IPS DF 6.9 (cell line): Measurements from ENCODE around the gene FN1.

ENCODE experiments used
- DNase-seq: peaks from one replicate; pipeline ENCODE4 v3.0.0-alpha.2; 2013; ENCODE audit warnings: low read depth, low spot score
- H3K27ac ChIP-seq: one replicate; pipeline ENCODE4 v1.5.1; 2013; ENCODE audit warnings: low read length, control low read depth
- H3K27me3 ChIP-seq: 2 replicates; pipeline ENCODE4 v1.6.1; 2013; ENCODE audit warnings: mild to moderate bottlenecking, low read length; ENCODE audit not compliant: control insufficient read depth, insufficient read depth
- H3K36me3 ChIP-seq: 2 replicates; pipeline ENCODE4 v1.6.1; 2013; ENCODE audit warnings: low read length; ENCODE audit not compliant: control insufficient read depth, insufficient read depth
- H3K4me1 ChIP-seq: 2 replicates; pipeline ENCODE4 v1.6.1; 2013; ENCODE audit warnings: low read length; ENCODE audit not compliant: control insufficient read depth, insufficient read depth
- H3K4me3 ChIP-seq: 2 replicates; pipeline ENCODE4 v1.5.1; 2013; ENCODE audit warnings: mild to moderate bottlenecking, low read length
- H3K9me3 ChIP-seq: 2 replicates; pipeline ENCODE4 v1.6.1; 2013; ENCODE audit warnings: low read length, inconsistent platforms; ENCODE audit not compliant: control insufficient read depth, insufficient read depth
- WGBS: extraction: QIAGEN DNeasy Blood & Tissue Kit; methylation state at CpG from one replicate; pipeline ENCODE4 v1.1.7; 2013; ENCODE audit warnings: mixed read lengths, missing lambda C conversion rate; ENCODE audit not compliant: insufficient read length, insufficient coverage; 5-methylcytosine and 5-hydroxymethylcytosine counted together

FN1 gene

DNA sequence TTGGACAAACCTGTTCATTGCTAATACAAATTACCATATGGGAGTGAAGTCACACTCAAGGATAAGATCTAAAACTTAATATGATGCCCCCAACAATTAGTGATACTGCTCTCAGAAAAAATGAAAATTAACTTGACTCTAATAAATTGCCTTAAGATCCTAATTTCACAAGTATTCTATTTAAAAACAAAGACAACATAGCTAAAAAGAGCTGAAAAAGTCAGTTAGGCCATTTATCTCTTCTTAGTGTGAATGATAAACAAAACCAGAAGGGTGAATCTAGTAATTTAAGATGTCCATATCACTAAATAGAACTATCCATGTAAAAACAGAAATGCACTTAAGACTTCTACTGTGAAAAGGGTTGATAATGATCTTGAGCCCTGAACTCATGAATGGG, 53.4 kb downstream of the FN1 start:
- Histone ChIP-seq H3K36me3 (no peaks in the 10 kb centered on the region; the same call in 1 of the 2 replicates), H3K27me3 (no peaks in the 10 kb centered on the region), H3K27ac (no peak overlapping the region), H3K4me1 (no peaks in the 10 kb centered on the region; the same call in 1 of the 2 replicates), H3K9me3 (no peaks in the 10 kb centered on the region), H3K4me3 (no peak overlapping the region)
- DNase-seq = no peak

- DNase-seq = no peak
- Histone ChIP-seq H3K36me3 (no peaks in the 10 kb centered on the region; the same call in 1 of the 2 replicates), H3K4me1 (no peaks in the 10 kb centered on the region; the same call in 1 of the 2 replicates), H3K27ac (no peak overlapping the region), H3K9me3 (no peaks in the 10 kb centered on the region), H3K4me3 (no peak overlapping the region), H3K27me3 (no peaks in the 10 kb centered on the region)
- no CpG with 5 or more reads among the region's 7 CpGs for WGBS
Measured at GRCh38 chr2:215382011-215382410, 53.9 kb downstream of the FN1 start.

GRCh38 chr2:215380699-215381098, 55.2 kb downstream of the FN1 start:
- peaks cover 3% of the 10 kb centered on the region; the same call in 1 of the 2 replicates for H3K36me3 ChIP-seq
- no peak for DNase-seq
- no peak overlapping the region for H3K4me3 ChIP-seq
- H3K4me1 ChIP-seq = no peaks in the 10 kb centered on the region
- no peak overlapping the region for H3K27ac ChIP-seq
- H3K27me3 ChIP-seq = no peaks in the 10 kb centered on the region
- no CpG with 5 or more reads among the region's 7 CpGs for whole genome bisulfite sequencing
- no peaks in the 10 kb centered on the region for H3K9me3 ChIP-seq

DNA sequence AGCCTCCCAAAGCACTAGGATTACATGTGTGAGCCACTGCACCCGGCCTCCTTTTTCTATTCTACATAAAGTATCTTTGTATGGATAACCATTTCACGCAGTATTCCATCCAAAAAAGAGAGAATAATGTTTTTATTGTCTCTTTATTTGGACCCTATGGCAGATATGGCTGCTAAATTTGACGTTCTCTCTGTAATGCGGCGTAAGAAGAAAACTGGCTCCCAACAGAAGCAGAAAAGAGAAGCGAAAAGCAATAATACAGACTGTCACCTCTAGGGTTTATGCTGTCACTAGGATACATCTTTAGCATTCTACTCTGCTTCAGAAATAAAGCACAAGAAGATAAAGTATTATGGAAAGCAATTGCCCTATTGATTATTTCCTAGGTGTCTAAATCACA, 55.9 kb downstream of the FN1 start:
- H3K9me3 ChIP-seq = no peaks in the 10 kb centered on the region
- peaks cover 3% of the 10 kb centered on the region; the same call in 1 of the 2 replicates for H3K36me3 ChIP-seq
- H3K4me3 ChIP-seq = no peak overlapping the region
- H3K4me1 ChIP-seq = no peaks in the 10 kb centered on the region
- WGBS = no CpG with 5 or more reads among the region's 6 CpGs
- H3K27me3 ChIP-seq = no peaks in the 10 kb centered on the region
- no peak overlapping the region for H3K27ac ChIP-seq
- DNase-seq = no peak

DNA sequence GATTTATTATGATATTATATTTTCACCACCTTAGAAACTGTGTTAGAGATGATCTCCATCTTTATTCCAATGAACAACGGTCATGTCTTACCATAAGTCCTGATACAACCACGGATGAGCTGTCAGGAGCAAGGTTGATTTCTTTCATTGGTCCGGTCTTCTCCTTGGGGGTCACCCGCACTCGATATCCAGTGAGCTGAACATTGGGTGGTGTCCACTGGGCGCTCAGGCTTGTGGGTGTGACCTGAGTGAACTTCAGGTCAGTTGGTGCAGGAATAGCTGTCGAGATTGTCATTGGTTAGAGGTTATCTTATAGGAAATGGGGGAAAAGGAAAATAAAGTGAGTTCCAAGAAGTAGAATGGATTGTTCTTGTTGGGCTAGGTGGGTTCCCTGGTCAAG, 56.8 kb downstream of the FN1 start:
- H3K4me3 ChIP-seq = no peak overlapping the region
- WGBS = no CpG with 5 or more reads among the region's 7 CpGs
- H3K4me1 ChIP-seq = no peaks in the 10 kb centered on the region
- DNase-seq = no peak
- H3K36me3 ChIP-seq = peaks cover 7% of the 10 kb centered on the region; the same call in 1 of the 2 replicates
- no peaks in the 10 kb centered on the region for H3K27me3 ChIP-seq
- no peaks in the 10 kb centered on the region for H3K9me3 ChIP-seq
- no peak overlapping the region for H3K27ac ChIP-seq

GRCh38 chr2:215378045-215378444, 57.8 kb downstream of the FN1 start:
- WGBS = no CpG with 5 or more reads among the region's 3 CpGs
- Histone ChIP-seq H3K9me3 (no peaks in the 10 kb centered on the region), H3K36me3 (peaks cover 7% of the 10 kb centered on the region; the same call in 1 of the 2 replicates), H3K4me3 (no peak overlapping the region), H3K4me1 (no peaks in the 10 kb centered on the region), H3K27me3 (no peaks in the 10 kb centered on the region), H3K27ac (no peak overlapping the region)
- DNase-seq = no peak

- no peak for DNase-seq
- Histone ChIP-seq H3K4me3 (no peak overlapping the region), H3K4me1 (no peaks in the 10 kb centered on the region), H3K36me3 (peaks cover 7% of the 10 kb centered on the region; the same call in 1 of the 2 replicates), H3K27me3 (no peaks in the 10 kb centered on the region), H3K9me3 (no peaks in the 10 kb centered on the region), H3K27ac (no peak overlapping the region)
- WGBS = no CpG with 5 or more reads among the region's 2 CpGs
Measured at GRCh38 chr2:215377283-215377682, 58.6 kb downstream of the FN1 start.

GRCh38 chr2:215376103-215376780, 59.6 kb downstream of the FN1 start:
- DNase-seq = no peak
- WGBS = no CpG with 5 or more reads among the region's 9 CpGs
- Histone ChIP-seq H3K27ac (no peak overlapping the region), H3K9me3 (no peaks in the 10 kb centered on the region), H3K27me3 (no peaks in the 10 kb centered on the region), H3K4me3 (no peak overlapping the region), H3K36me3 (peaks cover 10% of the 10 kb centered on the region; the same call in 1 of the 2 replicates), H3K4me1 (no peaks in the 10 kb centered on the region)

GRCh38 chr2:215375467-215375830, 60.4 kb downstream of the FN1 start:
- no peaks in the 10 kb centered on the region for H3K9me3 ChIP-seq
- DNase-seq = no peak
- peaks cover 10% of the 10 kb centered on the region; the same call in 1 of the 2 replicates for H3K36me3 ChIP-seq
- H3K27me3 ChIP-seq = no peaks in the 10 kb centered on the region
- WGBS = no CpG with 5 or more reads among the region's 6 CpGs
- no peak overlapping the region for H3K27ac ChIP-seq
- H3K4me3 ChIP-seq = no peak overlapping the region
- H3K4me1 ChIP-seq = no peaks in the 10 kb centered on the region

DNA sequence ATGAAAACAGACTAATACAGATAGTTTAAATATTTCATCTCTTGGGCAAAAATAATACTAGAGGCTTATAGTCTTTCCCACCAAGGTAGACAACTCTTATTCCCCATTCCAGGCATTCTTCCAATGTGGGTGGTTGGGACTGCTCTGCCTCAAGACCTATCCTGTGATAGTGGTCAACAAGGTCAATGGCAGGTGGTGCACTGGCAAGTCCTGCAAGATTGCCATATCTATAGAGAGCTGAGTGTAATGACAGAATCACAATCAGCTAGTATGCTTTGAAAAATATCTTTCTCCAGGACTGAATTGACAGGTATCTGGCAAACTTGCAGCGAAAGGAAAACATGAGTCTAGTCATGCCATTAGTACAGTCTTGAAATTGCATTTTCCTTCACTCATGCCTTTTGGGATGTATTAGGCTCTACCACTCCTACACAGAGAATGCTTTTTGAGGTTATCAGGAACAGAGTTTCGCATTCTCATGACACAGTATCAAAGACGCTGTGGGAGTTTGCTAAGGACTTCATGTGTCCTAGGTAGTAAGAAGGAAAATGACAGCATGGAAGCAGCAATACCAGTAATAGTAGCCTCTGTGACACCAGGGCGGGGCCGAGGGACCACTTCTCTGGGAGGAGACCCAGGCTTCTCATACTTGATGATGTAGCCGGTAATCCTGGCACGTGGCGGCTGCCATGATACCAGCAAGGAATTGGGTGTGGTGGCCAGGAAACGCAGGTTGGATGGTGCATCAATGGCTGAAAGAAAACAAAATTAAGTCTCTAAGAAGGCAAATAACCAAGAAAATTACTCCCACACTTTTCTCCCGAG, 61.0 kb downstream of the FN1 start:
- Histone ChIP-seq H3K9me3 (no peaks in the 10 kb centered on the region), H3K27me3 (no peaks in the 10 kb centered on the region), H3K4me1 (no peaks in the 10 kb centered on the region), H3K36me3 (peaks cover 10% of the 10 kb centered on the region; the same call in 1 of the 2 replicates), H3K4me3 (no peak overlapping the region), H3K27ac (no peak overlapping the region)
- DNase-seq = no peak
- no CpG with 5 or more reads among the region's 10 CpGs for WGBS
